EL (cell line): ENCODE results near the gene PARP2.
"Not testable (repeated sequence)": the region's sequence is repeated elsewhere in the genome, so short reads cannot be mapped to it uniquely, and the experiment has no call there.

Source experiments
- DNase-seq: peaks from one replicate; pipeline ENCODE4 v3.0.0-alpha.2; 2016

Gene PARP2

GRCh38 chr14:20347747-20348146 lies 4.3 kb downstream of the PARP2 start:
- DNase-seq, result no peak

- no peak for DNase-seq
Measured at GRCh38 chr14:20350282-20350681, 6.8 kb downstream of the PARP2 start.

- DNase-seq, result peak; percentile 9
Measured at GRCh38 chr14:20350860-20351259, 7.4 kb downstream of the PARP2 start.

- DNase-seq, result peak; percentile 13
Measured at GRCh38 chr14:20356422-20356821, 13.0 kb downstream of the PARP2 start.

GRCh38 chr14:20358474-20358873 lies 15.0 kb downstream of the PARP2 start:
- DNase-seq, result not testable (repeated sequence)

GRCh38 chr14:20365928-20366327 lies 22.5 kb downstream of the PARP2 start:
- no peak for DNase-seq

- no peak for DNase-seq
Measured at GRCh38 chr14:20372796-20373195, 29.4 kb downstream of the PARP2 start.

GRCh38 chr14:20375471-20375870 lies 32.0 kb downstream of the PARP2 start:
- DNase-seq, result no peak

- DNase-seq, result no peak
Measured at GRCh38 chr14:20376071-20376588, 32.7 kb downstream of the PARP2 start.

GRCh38 chr14:20377171-20377570 lies 33.7 kb downstream of the PARP2 start:
- DNase-seq, result no peak

- DNase-seq, result no peak
Measured at GRCh38 chr14:20379743-20380142, 36.3 kb downstream of the PARP2 start.

GRCh38 chr14:20380681-20381080 lies 37.2 kb downstream of the PARP2 start:
- DNase-seq, result no peak

GRCh38 chr14:20381341-20381740 lies 37.9 kb downstream of the PARP2 start:
- no peak for DNase-seq

GRCh38 chr14:20382526-20382925 lies 39.1 kb downstream of the PARP2 start:
- no peak for DNase-seq

- no peak for DNase-seq
Measured at GRCh38 chr14:20383032-20383431, 39.6 kb downstream of the PARP2 start.

GRCh38 chr14:20383636-20384035 lies 40.2 kb downstream of the PARP2 start:
- no peak for DNase-seq

- no peak for DNase-seq
Measured at GRCh38 chr14:20384321-20384720, 40.9 kb downstream of the PARP2 start.

GRCh38 chr14:20384886-20385285 lies 41.5 kb downstream of the PARP2 start:
- no peak for DNase-seq

- no peak for DNase-seq
Measured at GRCh38 chr14:20386276-20386855, 42.9 kb downstream of the PARP2 start.

- no peak for DNase-seq
Measured at GRCh38 chr14:20387576-20387975, 44.1 kb downstream of the PARP2 start.

- no peak for DNase-seq
Measured at GRCh38 chr14:20388159-20388558, 44.7 kb downstream of the PARP2 start.

- DNase-seq, result no peak
Measured at GRCh38 chr14:20391505-20391904, 48.1 kb downstream of the PARP2 start.

GRCh38 chr14:20397511-20397910 lies 54.1 kb downstream of the PARP2 start:
- no peak for DNase-seq

GRCh38 chr14:20400589-20400964 lies 57.1 kb downstream of the PARP2 start:
- no peak for DNase-seq

GRCh38 chr14:20400965-20401593 lies 57.6 kb downstream of the PARP2 start:
- peak; percentile 14 for DNase-seq
